Activated CD4-positive, CD25-positive, alpha-beta regulatory T cell treated with anti-CD3 and anti-CD28 coated beads, Interleukin-2, amount 50 U/mL, for 24 hours (primary cell): ENCODE results near the gene APOD.
"Not testable (repeated sequence)": the region's sequence is repeated elsewhere in the genome, so short reads cannot be mapped to it uniquely, and the experiment has no call there.

ENCODE experiments used
- ATAC-seq, 2 donors: fragments of 150-1000 bp; cut with Tn5 transposase; one replicate each; pipeline ENCODE4 v1.10.0; 2021; ENCODE audit warnings: mild to moderate bottlenecking in 1 of 2, moderate library complexity in 1 of 2

The APOD gene

DNA sequence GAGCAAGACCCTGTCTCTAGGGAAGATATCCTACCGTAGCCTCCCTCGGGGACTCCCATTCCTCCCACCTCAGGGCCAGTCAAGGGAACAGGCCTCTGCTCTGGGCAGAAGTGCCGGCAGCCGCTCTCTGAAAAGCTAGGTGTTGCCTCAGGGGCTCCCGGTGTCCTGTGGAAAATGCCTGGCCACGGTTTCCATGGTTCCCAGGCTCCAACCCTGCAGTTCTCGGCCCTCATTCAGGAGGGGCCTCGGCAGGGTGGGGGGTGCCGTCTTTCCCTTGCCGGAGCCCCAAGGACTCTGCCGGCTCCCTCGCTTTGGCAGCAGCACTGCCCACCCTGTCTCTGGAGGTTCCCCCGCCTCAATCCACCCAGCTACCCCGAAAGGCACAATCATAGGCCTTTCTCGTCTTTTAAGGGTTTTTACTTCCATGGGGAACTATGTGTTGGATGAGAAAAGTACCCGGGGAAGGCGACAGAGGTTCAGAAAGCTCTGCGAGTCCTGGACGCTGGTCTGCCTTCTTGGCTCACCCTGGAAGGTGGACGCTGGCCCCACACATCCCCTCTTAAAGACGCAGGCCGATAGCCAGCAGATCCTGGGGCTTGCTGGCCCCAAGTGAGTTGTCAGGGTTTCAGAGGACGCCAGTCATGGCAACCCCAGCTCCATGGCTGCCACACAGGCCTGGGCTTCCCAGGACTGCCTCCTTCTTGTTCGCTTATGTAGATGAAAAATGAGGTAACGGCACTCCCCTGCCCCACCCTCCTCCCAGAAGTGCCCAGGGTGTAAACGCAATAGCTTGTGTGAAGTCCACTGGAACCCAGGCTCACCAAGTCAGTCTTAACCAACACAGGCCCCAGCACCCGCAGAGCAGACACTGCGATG, 34.3 kb upstream of the APOD start:
- ATAC-seq, result not testable (repeated sequence)

DNA sequence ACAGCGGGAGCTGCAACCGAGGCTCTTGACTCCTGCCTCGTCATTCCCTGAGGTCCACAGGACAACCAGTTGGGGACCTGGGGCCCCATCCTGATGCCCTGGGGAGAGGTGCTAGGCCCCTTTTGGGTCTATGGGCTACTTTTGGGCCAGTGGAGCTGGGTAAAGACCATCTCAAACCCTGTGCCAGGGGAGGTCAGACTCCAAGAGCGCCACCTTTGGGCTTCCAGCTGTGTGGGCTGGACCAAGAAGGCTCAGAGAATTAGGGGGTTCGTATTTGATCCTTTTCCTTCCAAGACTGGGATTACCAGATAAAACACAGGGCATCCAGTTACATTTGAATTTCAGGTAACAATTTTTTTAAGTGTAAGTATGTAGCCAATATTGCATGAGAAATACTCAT, 33.4 kb upstream of the APOD start:
- ATAC-seq, result not testable (repeated sequence)

DNA sequence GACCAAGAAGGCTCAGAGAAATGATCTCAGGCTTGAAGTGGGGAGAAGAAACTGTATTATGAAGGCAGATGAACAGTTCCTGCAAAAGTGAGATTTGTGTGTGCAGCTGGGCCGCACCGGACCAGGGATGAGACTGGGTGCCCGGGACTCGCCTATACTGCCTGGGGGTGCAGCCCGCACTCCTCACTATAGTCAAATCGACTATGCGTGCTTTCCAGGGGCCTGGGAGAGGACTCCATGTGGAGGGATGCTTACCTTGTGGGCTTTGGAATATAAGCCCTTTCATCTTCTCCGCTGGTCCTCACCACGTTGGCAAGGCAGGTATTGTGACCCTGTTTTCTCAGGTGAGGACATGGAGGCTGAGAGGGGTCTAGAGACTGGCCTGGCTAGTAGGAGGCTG, 32.9 kb upstream of the APOD start:
- ATAC-seq, result no peak

DNA sequence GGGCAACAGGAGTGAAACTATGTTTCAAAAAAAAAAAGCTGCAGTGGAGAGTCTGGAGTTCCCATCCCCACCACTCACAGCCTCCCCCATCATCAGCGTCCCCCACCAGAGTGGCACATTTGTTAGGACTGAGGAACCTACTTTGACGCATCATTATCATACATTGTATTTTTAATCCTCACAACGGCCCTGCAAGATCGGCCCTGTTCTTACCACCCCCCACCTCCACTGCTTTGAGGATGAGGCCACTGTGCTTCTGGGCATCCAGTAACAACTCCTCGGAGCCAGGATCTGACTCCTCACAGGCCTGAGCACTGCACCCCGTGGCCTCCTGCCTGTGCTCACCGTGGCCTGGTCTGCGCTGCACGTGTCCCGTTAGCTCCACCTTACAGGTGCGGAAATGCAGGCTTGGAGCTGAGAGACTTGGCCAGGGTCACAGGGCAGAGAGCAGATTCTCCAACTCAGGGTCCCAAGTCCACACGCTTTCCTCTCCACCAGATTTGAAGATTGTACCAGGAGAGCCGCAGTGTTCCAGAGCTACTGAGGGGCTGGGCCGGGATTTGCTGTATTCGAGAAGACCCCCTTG, 32.3 kb upstream of the APOD start:
- not testable (repeated sequence) for ATAC-seq

- peak; percentile 34 to 39 for ATAC-seq
Observed at GRCh38 chr3:195614672-195615504, 31.1 kb upstream of the APOD start.

GRCh38 chr3:195613468-195614069, 29.8 kb upstream of the APOD start:
- ATAC-seq, result no peak

GRCh38 chr3:195612075-195612800, 28.5 kb upstream of the APOD start:
- no peak for ATAC-seq

GRCh38 chr3:195609229-195609628, 25.5 kb upstream of the APOD start:
- ATAC-seq, result peak; percentile 80 to 84

DNA sequence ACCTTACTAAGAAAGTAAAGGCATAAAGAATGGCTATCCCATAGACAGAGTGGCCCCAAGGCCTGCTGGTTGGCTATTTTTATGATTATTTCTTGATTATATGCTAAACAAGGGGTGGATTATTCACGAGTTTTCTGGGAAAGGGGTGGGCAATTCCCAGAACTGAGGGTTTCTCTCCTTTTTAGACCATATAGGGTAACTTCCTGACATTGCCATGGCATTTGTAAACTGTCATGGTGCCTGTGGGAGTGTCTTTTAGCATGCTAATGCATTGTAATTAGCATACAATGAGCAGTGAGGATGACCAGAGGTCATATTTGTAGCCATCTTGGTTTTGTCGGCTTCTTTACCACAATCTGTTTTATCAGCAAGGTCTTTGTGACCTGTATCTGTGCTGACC, 18.0 kb upstream of the APOD start:
- not testable (repeated sequence) for ATAC-seq

GRCh38 chr3:195601382-195601781, 17.6 kb upstream of the APOD start:
- ATAC-seq, result no peak

GRCh38 chr3:195599926-195600325, 16.2 kb upstream of the APOD start:
- ATAC-seq, result not testable (repeated sequence)

- not testable (repeated sequence) for ATAC-seq
Observed at GRCh38 chr3:195599516-195599915, 15.8 kb upstream of the APOD start.

DNA sequence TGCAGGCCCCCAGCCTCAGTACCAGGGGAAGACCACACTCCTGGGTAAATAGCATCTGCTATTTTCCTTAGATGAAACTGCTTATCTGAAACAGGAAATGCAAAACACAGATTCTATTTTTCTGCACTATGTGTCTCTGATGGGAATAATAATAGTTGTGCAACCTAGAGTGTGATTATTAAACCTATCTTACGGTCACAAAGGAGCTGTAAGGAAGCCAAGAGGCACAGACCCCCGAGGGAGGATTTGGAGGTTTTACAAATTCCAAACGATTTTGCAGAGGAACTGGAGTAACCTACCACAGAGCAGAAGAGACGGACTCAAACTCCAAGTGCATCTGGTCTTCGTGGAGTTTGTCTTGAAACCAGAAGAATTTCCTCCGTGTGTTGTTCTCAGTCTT, 14.1 kb upstream of the APOD start:
- ATAC-seq, result no peak

DNA sequence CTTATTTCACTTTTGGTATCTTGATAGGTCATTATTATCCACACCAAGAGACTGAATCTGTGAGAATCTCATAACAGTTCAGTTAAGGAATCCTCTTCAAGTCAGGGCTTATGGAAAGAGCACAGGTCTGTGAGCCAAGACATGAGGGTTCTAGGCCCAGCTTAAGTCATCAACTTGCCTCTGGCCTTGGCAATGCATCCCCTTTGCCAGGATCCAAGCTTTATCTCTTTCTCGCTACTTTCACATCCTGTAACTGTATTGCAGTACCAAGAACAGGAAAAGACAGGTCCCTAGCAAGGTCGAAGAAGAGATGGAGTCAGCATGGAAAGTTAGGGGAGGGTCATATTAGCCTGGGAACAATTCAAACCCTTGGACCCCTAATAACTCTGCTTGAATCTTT, 13.5 kb upstream of the APOD start:
- no peak for ATAC-seq

DNA sequence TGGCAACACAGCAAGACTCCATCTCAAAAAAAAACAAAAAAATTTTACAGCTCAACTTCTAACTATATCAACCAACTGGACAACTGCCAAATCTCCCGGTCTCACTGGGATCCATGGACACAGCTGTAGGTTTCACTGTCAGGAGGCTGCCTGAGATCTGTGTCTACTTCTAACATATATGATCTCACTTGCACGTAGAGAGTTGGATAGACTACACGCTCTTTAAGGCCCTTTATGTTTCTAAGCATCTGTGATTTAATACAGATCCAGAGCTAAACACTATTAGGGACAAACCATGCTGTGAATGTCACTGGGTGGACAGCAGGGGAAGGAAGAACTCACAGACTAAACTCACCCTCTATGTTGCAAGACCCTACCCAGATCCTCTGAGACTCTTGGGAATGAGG, 13.0 kb upstream of the APOD start:
- no peak for ATAC-seq

GRCh38 chr3:195595785-195596531, 12.2 kb upstream of the APOD start:
- no peak for ATAC-seq

DNA sequence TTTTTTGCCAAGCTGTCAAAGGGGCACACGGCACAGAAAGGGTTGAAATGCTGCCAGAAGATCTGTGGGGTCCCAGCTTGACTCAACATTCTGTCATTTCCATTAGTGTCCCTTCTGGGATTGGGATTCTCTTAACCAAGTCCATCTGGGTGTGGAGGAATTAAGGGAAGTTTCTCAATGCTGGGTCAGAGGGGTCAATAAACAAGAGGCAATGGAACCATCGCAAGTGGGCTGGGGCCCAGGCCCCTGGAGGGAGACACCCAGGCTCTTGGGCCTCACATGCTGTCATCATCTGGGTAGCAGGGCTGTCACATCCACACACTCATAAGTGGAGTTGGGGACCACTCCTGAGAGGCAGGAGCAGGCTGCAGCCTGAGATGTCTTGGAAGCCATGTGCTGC, 8.1 kb upstream of the APOD start:
- no peak for ATAC-seq

GRCh38 chr3:195591220-195591619, 7.5 kb upstream of the APOD start:
- ATAC-seq, result no peak

- ATAC-seq, result not testable (repeated sequence)
Observed at GRCh38 chr3:195590381-195590780, 6.6 kb upstream of the APOD start.

DNA sequence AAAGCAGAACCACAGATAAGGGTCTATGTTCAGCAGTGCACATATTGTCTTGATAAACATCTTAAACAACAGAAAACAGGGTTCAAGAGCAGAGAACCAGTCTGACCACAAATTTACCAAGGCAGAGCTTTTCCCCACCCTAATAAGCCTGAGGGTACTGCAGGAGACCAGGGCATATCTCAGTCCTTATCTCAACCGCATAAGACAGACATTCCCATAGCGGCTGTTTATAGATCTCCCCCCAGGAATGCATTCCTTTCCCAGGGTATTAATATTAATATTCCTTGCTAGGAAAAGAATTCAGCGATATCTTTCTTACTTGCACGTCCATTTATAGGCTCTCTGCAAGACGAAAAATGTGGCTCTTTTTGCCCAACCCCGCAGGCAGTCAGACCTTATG, 6.1 kb upstream of the APOD start:
- ATAC-seq, result not testable (repeated sequence)

DNA sequence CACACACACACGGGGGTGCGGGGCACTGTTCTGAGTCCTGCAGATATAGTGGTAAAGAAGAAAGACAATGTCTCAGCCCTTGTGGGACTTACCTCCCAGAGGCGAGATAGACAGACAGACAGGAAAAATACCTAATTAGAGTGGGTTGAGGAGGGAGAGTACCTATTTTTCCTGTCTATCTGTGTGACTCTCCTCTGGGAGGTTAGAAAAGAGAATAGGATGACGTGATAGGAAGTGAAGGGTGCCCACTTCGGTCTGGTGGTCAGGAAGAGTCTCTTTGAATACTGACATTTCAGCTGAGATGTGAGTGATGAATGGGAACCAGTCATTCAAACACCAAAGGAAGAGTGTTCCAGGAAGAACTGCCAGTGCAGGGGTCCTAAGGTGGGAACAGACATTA, 4.1 kb upstream of the APOD start:
- ATAC-seq, result peak in 1 of 2 donors; percentile 40

DNA sequence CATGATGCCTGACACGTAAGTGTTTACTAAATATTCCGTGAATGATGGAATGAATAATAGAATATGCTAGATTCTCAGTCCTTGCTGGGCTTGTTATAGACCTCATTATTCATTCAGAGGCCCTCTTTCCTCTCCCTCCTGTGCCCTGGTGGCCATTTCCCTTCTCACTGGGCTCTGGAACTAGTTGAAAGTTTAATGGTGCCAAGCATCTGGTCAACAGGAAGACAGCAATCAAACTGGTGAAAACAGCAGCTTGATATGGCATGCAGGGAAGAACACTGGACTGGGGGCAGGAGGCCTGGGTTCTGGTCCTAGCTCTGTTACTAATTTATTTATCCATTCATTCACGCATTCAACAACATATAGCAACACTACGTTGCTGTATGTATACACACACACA, 3.7 kb upstream of the APOD start:
- no peak for ATAC-seq
